SK-N-SH (cell line): ENCODE results near the gene HEPACAM.

ENCODE experiments used
- TAF1 ChIP-seq: IDR thresholded peaks from 2 replicates; pipeline ENCODE4 v1.6.1; 2012; ENCODE audit warnings: low read depth, mild to moderate bottlenecking, low read length, moderate library complexity, borderline replicate concordance
- TF ChIP-seq, protein P1 (sequence below): fragments of 200-600 bp; sonication (generic); IDR thresholded peaks from 2 replicates; pipeline ENCODE4 v1.6.1; 2017; ENCODE audit warnings: antibody characterized with exemption, mild to moderate bottlenecking, moderate library complexity

- TF ChIP-seq, protein P1, sequence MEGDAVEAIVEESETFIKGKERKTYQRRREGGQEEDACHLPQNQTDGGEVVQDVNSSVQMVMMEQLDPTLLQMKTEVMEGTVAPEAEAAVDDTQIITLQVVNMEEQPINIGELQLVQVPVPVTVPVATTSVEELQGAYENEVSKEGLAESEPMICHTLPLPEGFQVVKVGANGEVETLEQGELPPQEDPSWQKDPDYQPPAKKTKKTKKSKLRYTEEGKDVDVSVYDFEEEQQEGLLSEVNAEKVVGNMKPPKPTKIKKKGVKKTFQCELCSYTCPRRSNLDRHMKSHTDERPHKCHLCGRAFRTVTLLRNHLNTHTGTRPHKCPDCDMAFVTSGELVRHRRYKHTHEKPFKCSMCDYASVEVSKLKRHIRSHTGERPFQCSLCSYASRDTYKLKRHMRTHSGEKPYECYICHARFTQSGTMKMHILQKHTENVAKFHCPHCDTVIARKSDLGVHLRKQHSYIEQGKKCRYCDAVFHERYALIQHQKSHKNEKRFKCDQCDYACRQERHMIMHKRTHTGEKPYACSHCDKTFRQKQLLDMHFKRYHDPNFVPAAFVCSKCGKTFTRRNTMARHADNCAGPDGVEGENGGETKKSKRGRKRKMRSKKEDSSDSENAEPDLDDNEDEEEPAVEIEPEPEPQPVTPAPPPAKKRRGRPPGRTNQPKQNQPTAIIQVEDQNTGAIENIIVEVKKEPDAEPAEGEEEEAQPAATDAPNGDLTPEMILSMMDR: peak; percentile 75
- TF ChIP-seq TAF1: peak; percentile 62
These were observed 59.7 kb downstream of the HEPACAM start for GRCh38 chr11:124875943-124876817.
